SIG-M5 treated with dmso at 0.1 percent for 504 hours (cell line): ENCODE results near the gene GEMIN4.
"Not testable (repeated sequence)": the region's sequence is repeated elsewhere in the genome, so short reads cannot be mapped to it uniquely, and the experiment has no call there.

Source experiments
- DNase-seq: peaks from one replicate; lab custom pipeline; 2025; ENCODE audit not compliant: unreplicated experiment; lab: John Stamatoyannopoulos, UW

GEMIN4 gene

GRCh38 chr17:704111-704864, 47.8 kb downstream of the GEMIN4 start:
- DNase-seq, result no peak

- no peak for DNase-seq
Observed at GRCh38 chr17:703081-703875, 48.8 kb downstream of the GEMIN4 start.

GRCh38 chr17:700504-701094, 51.5 kb downstream of the GEMIN4 start:
- DNase-seq, result peak; percentile 56

GRCh38 chr17:699345-699744, 52.7 kb downstream of the GEMIN4 start:
- no peak for DNase-seq

GRCh38 chr17:698096-698495, 54.0 kb downstream of the GEMIN4 start:
- DNase-seq, result not testable (repeated sequence)

- no peak for DNase-seq
Observed at GRCh38 chr17:697682-698081, 54.4 kb downstream of the GEMIN4 start.

- DNase-seq, result no peak
Observed at GRCh38 chr17:696369-696768, 55.7 kb downstream of the GEMIN4 start.
